Islet of Langerhans (tissue), 1 donor: ENCODE data around the gene MAPK4.

Experiments
- FAIRE-seq: peaks from one replicate; lab custom pipeline; 2011; peaks lifted over from hg19 to GRCh38; lab: Jason Lieb, UNC

Gene MAPK4

DNA sequence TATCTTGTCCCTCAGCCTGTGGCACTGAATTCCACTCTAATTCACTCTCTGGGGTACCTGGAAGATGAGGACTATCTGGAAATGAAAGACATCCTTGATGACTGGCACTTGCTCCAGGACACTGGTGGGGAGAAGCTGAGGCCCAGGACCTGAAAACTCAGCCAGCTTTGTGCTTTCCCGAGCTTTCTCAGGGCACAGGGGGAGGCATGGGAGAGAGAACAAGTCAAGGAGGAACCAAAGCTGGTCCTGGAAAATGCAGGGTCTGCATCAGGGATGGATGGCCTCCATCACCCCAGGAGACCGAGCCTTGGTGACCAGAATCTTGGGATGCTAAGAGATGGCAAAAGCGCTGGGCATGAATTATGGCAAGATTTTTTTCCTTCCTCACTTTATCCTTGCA is 65.1 kb downstream of the MAPK4 start:
- FAIRE-seq = no peak

DNA sequence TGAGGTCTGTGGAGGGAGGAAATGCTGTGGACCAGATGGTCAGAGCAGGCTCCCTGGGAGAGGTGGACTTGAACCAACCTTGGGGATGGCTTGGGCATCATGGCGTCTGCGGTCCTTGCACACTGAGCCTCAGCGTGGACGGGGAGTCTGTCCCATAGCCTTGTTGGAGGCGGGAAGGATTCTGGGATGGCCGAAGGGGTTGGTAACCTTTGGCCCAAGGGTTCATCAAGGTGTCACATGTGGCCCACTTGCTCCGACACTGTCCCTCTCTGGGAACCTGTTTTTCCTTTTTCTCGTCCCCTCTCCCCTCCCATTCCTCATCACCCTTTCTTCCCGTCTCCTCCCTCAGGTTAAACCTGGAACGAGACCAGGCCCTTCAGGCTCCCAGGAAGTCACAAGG is 66.4 kb downstream of the MAPK4 start:
- no peak for FAIRE-seq

DNA sequence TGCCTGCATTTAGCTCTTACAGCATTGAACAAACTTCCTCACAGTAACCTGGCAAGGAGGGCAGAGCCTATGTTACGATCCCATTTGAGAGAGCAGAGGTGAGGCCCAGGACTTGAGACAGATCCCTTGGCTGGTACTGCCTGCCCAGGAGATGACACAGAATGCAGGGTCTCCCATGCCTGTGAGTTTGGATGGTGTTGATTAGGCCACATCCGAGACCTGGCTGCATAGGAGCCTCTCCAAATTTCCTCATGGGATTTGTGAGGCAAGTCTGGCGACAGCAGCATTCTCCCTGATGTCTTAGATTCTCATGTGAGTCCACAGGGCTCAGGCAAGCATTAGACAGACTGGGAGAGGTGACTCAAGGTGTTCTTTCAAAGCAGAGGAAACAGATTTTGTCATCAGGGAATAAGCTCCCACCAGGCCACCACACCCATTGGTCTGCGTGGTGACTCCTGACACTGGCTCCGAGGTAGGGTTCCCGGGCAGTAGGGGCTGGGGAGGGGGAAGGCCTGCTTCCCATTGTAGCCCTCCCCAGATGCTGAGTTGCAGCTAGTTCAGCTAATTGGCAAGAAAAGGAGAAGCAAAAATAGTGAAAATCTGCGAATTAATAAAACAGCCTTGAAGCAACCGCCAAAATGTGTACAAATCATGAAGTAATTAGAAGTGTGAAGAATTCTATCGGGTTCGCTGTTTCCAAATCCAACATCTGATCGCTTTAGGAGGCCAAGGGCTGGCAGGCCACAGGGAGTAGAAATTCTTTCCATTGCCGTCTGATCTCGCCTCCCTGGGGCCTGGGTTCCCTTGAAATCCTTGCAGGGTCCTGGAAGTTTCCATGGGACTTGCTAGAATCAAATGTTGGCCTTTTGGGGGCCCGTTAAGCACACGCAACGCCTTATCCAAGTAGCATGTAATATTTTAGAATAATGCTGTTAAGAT is 68.0 kb downstream of the MAPK4 start:
- FAIRE-seq = no peak

DNA sequence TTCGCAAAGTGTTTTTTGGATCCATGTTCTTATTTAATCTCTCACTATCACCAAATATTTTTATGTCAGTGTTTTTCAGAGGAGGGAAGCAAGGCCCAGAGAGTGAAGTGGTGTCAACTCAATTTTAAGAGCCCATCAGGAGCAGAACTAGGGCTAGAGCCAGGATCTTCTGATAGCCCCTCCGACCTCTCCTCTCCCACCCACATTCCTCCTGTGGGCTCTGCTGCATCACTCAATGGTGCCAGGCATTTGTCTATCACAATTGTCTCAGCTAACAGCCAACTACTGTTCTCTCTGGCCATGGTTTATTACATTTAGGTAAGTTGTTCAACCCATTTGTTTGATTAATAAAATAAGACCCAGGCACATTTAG is 68.6 kb downstream of the MAPK4 start:
- no peak for FAIRE-seq

DNA sequence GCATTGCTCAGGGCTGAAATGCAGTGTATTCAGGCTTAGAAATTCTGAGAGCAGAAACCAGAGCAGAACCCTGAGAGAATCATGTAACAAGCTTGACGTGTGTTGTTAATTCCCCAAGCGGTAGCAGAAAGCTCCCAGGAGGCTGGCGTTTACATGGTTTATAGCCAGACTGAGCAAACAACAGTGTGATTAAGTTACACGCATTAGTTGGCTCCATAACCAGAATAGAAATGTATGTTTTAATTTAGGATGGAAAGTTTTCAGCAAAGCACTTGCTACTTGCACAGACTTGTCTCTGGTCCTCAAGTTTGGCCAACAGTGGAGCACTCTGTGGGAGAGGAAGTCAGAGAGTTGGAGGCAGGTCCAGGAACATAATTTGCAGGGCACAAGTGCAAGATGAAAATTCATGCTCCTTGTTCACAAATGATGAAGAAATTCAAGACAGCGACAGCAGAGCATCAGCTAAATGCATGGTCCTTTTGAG is 69.3 kb downstream of the MAPK4 start:
- no peak for FAIRE-seq

DNA sequence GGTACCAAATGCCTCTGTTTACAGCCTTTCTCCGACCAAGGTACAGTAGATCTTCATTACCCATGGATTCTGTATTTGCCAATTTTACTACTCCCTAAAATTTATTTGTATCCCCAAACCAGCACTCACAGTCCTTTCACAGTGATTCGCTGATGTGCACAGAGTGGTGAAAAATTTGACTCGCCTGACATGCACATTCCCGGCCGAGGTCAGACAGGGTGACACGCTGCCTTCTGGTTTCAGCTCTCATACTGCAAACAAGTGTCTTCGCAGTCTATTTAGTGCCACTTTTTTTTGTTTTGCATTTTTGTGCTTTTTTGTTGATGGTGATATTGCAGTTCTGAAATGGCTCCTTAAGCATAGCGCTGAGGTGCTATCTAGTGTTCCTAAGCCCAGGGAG is 71.0 kb downstream of the MAPK4 start:
- no peak for FAIRE-seq

DNA sequence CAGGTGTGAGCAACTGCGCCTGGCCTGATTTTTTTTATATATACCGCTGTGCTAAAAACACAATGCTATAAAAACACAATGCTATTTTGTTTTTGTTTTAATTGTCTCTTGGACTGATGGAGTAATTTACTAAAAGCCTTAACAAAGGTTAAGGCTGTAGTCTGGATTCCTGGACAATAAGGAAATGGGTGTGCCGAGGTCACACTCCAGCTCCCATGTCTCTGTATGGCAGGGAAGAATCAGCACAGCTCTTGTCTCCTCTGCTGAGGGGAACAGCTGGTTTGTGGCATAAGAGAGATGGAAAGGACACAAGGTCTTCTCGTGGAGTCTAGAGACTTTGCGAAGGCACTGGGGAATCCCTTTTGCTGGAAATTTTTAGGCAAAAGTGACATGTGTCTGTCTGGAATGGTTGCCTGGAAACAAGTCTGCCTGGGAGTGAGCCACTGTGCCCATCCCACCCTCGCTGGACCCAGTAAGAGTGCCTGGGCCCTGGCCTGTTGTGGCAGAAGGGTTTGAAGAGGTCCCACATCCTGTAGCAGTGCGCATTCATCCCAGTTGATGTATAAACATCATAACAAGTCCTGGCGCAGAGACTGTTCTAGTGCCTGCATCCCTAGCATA is 73.1 kb downstream of the MAPK4 start:
- FAIRE-seq = no peak

DNA sequence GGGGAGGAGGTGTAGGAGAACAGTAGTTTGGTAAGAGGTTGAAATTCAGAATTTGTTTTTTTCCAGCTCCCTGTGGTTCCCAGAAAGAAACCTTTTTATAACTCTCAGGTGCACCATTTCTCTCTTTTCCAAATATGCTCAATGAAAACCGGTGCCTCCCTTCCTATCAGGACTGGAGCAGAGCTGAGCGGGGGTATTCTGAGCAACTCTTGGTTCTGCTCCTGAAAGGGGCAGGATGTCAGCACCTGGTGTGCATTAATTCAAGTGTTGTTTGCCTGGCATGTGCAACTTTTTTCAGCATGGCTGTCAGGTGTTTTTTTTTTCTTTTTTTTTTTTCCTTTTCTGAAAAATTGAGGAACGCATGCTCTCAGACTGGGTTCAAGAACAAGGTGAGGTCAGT is 74.1 kb downstream of the MAPK4 start:
- FAIRE-seq = no peak

DNA sequence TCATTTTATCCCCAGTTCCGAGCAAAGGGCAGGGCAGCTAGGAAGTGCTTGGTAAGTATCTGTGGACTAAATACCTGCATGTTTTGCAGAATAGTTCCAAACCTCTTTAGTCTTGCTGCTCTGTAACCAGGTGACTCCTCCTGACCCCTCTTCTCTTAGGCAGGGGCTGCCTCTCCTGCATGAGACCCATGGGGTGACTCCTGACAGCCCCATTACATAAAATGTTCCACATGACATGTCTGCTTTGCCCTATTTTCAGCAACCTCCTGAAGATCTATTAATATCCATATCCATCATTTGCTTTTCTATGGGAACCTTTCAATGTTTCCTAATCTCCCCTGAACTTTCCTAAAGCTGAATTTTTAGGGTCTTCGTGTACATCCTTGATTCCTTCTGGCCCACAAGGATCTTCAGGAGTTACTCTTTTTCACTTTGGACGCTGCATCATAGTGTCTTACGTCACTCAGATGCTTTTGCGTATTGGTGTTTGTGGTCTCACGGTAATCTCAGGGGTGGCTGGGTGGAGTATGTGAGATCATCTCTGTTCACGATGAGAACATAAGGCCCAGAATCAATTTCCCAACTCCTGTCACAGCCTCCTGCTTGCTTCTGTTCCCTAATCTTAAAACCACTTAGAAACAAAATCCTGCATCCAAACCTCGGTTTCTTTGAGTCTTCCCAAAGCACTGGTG is 76.6 kb downstream of the MAPK4 start:
- no peak for FAIRE-seq

DNA sequence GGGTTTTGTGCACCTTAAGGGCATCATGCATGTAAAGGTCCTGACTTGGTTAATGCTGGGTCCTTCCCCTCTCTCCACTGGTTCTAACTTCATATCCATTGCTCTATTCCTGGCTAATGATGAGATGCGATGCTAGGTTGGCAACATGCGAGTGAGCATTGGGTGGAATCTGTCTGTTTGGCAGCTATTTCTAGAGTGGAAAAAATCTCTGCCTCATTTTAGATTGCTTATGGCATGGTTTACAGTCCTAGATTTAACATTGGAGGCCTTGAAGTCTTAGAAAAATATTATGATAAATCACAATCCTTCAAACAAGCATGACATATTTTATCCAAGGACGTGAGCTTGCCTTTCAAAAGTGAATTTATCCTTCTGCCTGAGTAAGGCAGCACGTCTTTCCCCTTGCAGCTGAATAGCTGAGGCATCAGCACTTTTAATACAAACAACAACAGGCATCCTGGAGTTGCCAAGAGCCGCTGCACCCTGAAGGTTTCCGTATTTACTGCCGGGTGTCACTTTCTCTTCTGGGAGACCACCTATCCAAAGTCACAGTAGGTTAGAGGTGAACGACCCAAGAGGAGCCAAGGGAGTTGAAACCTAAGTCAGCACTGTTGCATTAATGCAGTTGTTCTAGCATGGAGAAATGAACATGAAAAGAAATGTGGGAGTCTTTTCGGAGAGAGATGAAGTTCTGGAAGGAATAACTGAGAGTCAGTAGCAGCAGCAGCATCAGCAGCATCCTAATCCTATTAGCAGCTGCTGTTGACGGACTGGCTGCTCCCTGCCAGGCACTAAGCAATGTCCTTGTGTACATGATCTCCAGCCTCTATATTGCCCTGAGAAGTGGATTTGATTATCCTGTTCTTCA is 78.4 kb downstream of the MAPK4 start:
- no peak for FAIRE-seq

DNA sequence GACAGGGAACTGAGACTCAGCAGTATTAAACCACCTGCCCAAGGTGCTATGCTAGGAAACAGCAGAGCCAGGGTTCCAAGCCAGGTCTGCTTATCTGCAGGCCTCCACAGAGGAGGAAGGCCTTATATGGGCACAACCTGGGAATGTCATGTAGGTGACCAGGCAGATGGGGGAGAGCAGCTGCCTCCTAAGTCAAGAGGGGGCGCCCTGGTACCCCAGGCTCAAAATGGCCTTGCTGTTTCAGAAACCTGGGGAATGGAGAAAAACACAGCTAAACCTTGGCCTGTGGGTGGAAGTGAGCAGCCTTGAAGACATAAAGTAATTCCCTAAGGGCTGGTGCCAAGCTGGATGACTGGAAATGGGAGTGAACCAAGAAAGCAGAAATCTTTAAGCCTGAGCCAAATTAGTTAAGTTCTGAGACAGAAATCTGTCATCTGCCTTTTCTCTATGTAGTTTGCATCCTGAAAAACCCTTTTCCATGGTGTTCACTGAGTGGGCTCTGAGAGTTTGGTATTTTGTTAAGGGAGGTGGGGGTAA is 79.1 kb downstream of the MAPK4 start:
- no peak for FAIRE-seq

DNA sequence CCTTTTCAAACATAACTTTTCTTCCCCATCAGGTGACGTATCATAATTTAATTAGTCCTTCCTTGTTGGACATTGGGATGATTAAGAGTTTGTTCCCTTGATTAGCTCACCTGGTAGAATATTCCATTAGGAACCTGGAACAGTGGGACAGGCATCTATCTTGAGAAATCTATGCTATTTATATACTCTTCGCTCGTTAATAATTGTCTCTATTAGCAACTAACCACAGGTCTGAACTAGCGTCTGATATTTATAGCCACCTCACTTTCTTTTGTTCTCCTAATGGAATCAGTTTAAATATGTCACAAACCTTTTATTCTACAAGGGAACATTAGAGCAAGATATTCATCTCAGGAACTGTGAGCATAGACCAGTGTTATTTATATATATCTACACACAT is 79.8 kb downstream of the MAPK4 start:
- no peak for FAIRE-seq

DNA sequence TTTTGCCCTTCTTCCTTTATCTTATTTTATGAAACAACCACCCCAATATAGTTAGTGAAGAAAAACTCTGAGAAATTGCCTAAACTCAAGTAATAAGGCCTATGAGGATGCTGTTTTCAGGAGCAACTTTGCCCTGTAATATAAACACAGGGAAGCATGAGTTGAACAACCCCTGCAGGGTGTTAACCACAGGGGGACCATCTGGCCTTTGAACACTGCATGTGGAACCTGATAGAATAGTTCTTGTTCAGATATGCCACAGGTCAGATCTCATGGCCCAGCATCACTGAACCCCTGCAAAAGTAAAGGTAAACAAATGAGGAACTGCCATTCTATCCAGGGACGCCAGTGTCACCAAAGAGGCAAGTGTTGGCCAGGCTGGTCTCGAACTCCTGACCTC is 82.6 kb downstream of the MAPK4 start:
- no peak for FAIRE-seq

DNA sequence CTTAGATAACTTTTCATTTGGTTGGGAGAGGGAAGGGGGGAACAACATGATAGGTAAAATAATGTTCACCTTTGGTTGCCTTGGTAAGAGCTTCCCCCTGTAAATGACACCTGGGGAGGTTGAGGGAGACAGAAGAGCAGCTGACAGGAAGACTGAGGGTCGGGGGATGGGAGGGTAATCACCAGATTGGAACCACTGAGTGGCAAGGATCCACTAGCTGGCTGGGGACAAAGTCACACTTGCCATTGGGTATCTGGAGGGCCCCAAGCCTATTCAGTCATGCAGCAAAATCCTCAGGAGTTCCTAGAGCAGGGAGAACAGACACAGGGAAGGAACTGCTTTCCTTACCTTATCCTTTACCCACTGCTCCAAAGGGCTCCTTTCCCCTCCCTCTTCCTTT is 84.3 kb downstream of the MAPK4 start:
- no peak for FAIRE-seq

DNA sequence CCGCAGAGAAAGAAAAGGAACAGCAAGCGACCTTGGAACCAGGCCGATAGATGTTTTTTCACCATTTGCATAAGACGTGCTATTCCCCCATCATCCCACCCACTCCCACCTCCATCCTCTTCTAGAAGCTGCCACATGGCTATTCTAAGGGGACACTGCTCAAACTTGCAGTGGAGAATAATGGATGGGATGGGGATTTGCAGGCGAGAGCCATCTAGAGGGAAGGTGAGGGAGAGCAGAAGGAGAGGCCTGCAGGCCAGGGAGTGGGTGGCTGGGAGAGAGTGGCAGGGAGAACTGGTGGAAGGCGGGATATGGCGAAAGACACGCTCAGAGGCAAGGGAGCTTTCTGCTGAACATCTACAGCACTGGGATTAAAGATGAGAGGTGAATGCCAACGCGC is 84.9 kb downstream of the MAPK4 start:
- FAIRE-seq = no peak

DNA sequence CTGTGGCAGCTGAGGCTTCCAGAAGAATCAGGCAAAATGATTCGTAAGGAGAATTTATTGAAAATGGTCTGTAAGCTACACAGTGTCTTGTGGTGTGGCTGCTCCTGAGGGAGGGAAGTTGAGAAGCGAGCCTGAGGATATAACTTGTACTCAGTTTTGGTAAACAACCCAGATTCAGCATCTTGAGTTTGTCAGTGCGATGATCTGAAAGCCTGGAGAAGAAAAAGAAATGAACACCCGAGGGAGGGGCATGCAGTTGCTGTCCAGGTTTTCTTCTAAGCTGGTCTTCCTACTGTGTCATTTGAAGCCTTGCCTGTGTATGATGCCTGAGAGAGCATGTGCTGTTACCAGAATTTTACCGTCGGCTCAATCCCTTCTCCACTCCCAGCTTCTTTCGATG is 87.3 kb downstream of the MAPK4 start:
- no peak for FAIRE-seq

DNA sequence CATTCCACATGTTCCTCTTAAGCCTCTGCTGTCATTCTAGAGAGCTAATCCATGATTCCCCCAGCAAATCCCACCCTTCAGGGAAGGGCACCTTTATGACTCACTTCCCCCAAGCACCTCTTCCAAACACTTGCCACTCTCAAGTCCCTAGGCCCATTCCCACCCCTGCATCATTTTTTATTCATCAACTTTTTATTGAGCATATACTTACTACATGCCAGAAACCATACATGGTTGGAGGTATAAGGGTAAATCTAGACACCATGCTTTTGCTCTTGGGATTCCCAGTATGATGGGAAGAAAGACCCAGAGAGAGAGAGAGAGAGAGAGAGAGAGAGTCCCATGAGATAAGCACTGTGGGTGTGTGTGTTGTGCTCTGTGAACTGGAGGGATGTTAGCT is 87.9 kb downstream of the MAPK4 start:
- FAIRE-seq = no peak

DNA sequence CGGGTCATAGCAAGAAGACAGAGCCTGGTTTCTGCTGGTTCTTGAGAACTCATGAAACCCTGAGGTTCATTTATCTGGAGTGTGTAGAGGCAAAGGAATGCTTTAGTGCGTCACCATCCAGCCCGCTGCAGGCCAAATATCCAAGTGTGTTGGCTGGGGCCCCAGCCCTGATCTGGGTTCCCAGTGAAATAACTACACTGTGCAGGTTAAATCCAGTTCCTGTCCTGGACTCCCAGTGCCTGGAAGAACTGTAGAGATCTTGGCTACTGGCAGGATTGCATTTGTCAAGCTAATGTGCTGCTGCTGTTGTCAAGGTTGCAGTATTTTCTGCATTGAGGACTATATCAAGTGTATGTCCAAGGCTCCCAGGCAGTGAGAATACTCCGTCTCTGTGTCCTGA is 89.9 kb downstream of the MAPK4 start:
- no peak for FAIRE-seq

DNA sequence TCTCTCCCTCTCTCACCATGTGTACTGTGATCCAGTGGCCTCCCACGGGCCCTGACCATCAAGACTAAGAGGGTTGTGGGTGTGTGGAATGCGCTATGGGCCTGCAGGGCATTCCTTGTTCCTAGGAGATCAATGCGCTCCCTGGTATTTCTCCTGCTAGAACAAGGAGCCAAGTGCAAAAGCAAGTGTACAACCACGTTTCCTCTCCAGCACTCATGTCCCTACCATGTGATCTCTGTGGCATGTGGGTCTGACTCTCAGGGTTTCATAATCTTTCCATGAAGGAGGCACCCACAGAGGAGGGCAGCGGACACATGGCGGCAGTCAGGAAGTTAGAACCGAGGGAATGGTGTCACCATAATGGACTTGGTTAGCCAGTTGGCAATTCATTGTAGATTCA is 91.4 kb downstream of the MAPK4 start:
- FAIRE-seq = no peak

DNA sequence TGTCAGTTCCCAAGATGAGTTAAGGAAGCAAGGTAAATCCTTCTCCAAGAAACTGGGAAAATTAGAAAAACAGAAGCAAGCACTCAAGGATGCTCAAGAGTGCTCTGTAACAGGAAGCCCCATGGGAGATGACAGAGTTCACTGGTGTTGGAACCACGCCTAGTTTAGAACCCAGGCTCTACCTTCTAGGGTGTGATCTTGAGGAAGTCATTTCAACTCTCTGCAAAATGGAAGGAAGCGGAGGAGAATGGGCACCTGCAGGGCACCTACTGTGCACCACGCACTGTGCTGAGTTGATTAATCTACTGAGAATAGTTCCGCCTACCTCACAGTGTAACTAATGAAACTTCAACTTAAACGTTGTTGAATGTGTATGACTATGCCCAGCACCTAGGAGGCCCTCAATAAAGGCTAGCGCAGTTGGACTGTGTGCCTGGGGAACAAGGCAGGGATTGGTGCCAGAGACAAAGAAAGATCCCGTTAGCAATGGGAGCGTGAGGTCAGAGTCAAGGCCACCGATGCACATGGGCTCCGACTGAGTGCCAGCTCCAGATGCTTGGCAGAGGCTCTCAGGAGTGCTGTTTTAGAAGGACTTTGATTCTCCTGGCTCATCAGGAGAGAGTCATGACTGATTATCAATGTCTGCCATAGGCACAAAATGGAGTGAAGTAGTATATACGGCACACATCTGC is 93.7 kb downstream of the MAPK4 start:
- FAIRE-seq = no peak

DNA sequence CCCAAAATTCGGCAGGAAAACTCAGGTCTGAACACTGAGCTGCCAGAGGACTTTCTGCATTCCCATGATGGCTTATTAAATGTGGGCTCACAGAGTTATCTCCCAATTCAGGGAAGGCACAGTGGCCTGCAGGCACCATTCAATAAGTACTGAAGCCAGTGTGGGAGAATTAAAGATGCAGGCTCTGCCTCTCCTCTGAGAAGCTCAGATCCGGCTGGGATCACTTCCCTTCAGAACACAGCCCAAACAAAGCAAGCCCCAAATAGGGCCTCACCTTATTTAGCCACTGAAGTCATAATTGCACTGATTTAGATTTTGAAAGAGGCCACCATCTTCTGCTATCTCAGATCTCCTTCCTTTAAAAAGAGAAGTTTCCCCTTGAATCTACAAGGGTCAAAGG is 94.3 kb downstream of the MAPK4 start:
- FAIRE-seq = no peak
